ENCODE results near the gene TMEM215. TPM values are rescaled to one million over a fixed set of nuclear protein-coding genes. Genes with fewer than 3 reads are reported as not detected.
A peak's percentile ranks its signal among the peaks of the same experiment; 100 is the strongest.

The TMEM215 gene
- 0.10 TPM for polyA plus RNA-seq (2013, experiment 1 of 2)
- 0.19 TPM for polyA plus RNA-seq (2013, experiment 2 of 2)

GRCh38 chr9:32783168-32783891 lies at the start of gene TMEM215:
TSS of gene TMEM215 (plus strand) at chr9:32783540. CDS start at chr9:32784184, 644 bp downstream.
- Histone ChIP-seq H3K9ac (ENCODE audit: low read depth, low read length) (peak within 1 kb of the TSS; percentile 48), H3K27ac (ENCODE audit: low read depth, low read length) (no peak within 1 kb of the TSS), H3K9me3 (ENCODE audit: insufficient read depth, low read depth, low read length) (no peaks in the 10 kb centered on the region), H3K4me3 (ENCODE audit: low read length) (peak within 1 kb of the TSS; percentile 70), H3K27me3 (ENCODE audit: insufficient read depth, low read length) (peaks cover 90% of the 10 kb centered on the region), H3K36me3 (ENCODE audit: insufficient read depth, low read length) (no peaks in the 10 kb centered on the region), H3K4me1 (ENCODE audit: insufficient read depth, low read length) (no peaks in the 10 kb centered on the region)
- WGBS: under 1% methylated on average over 59 of the region's 59 CpGs

GRCh38 chr9:32735476-32735875 lies 47.9 kb upstream of the TMEM215 start:
- Histone ChIP-seq H3K4me3 (ENCODE audit: low read length) (no peak overlapping the region), H3K27me3 (ENCODE audit: insufficient read depth, low read length) (no peaks in the 10 kb centered on the region), H3K36me3 (ENCODE audit: insufficient read depth, low read length) (no peaks in the 10 kb centered on the region), H3K9ac (ENCODE audit: low read depth, low read length) (no peak overlapping the region), H3K27ac (ENCODE audit: low read depth, low read length) (no peak overlapping the region), H3K9me3 (ENCODE audit: insufficient read depth, low read depth, low read length) (no peaks in the 10 kb centered on the region), H3K4me1 (ENCODE audit: insufficient read depth, low read length) (no peaks in the 10 kb centered on the region)
- 96% methylated on average over 3 of the region's 3 CpGs for WGBS

- whole genome bisulfite sequencing: 91% methylated on average over 1 of the region's 1 CpG
Observed at GRCh38 chr9:32737378-32737777, 46.0 kb upstream of the TMEM215 start.

GRCh38 chr9:32738501-32739172 lies 44.7 kb upstream of the TMEM215 start:
- Histone ChIP-seq H3K9ac (ENCODE audit: low read depth, low read length) (no peak overlapping the region), H3K27me3 (ENCODE audit: insufficient read depth, low read length) (no peaks in the 10 kb centered on the region), H3K4me3 (ENCODE audit: low read length) (no peak overlapping the region), H3K9me3 (ENCODE audit: insufficient read depth, low read depth, low read length) (no peaks in the 10 kb centered on the region), H3K36me3 (ENCODE audit: insufficient read depth, low read length) (no peaks in the 10 kb centered on the region), H3K27ac (ENCODE audit: low read depth, low read length) (no peak overlapping the region), H3K4me1 (ENCODE audit: insufficient read depth, low read length) (no peaks in the 10 kb centered on the region)
- WGBS: 88% methylated on average over 4 of the region's 4 CpGs

More at GRCh38 chr9:32737378-32737777, 46.0 kb upstream of the TMEM215 start:
- Histone ChIP-seq H3K9ac (ENCODE audit: low read depth, low read length) (no peak overlapping the region), H3K9me3 (ENCODE audit: insufficient read depth, low read depth, low read length) (no peaks in the 10 kb centered on the region), H3K27ac (ENCODE audit: low read depth, low read length) (no peak overlapping the region), H3K27me3 (ENCODE audit: insufficient read depth, low read length) (no peaks in the 10 kb centered on the region), H3K36me3 (ENCODE audit: insufficient read depth, low read length) (no peaks in the 10 kb centered on the region), H3K4me1 (ENCODE audit: insufficient read depth, low read length) (no peaks in the 10 kb centered on the region), H3K4me3 (ENCODE audit: low read length) (no peak overlapping the region)

- no peak overlapping the region for H3K27ac ChIP-seq (ENCODE audit: low read depth, low read length)
- 90% methylated on average over 4 of the region's 4 CpGs for WGBS
- H3K27me3 ChIP-seq (ENCODE audit: insufficient read depth, low read length): no peaks in the 10 kb centered on the region
- H3K36me3 ChIP-seq (ENCODE audit: insufficient read depth, low read length): no peaks in the 10 kb centered on the region
- H3K9me3 ChIP-seq (ENCODE audit: insufficient read depth, low read depth, low read length): no peaks in the 10 kb centered on the region
- H3K4me1 ChIP-seq (ENCODE audit: insufficient read depth, low read length): no peaks in the 10 kb centered on the region
- no peak overlapping the region for H3K4me3 ChIP-seq (ENCODE audit: low read length)
- H3K9ac ChIP-seq (ENCODE audit: low read depth, low read length): no peak overlapping the region
Observed at GRCh38 chr9:32741706-32742105, 41.6 kb upstream of the TMEM215 start.

GRCh38 chr9:32742296-32742695 lies 41.0 kb upstream of the TMEM215 start:
- Histone ChIP-seq H3K27me3 (ENCODE audit: insufficient read depth, low read length) (no peaks in the 10 kb centered on the region), H3K27ac (ENCODE audit: low read depth, low read length) (no peak overlapping the region), H3K9ac (ENCODE audit: low read depth, low read length) (no peak overlapping the region), H3K36me3 (ENCODE audit: insufficient read depth, low read length) (no peaks in the 10 kb centered on the region), H3K9me3 (ENCODE audit: insufficient read depth, low read depth, low read length) (no peaks in the 10 kb centered on the region), H3K4me1 (ENCODE audit: insufficient read depth, low read length) (no peaks in the 10 kb centered on the region), H3K4me3 (ENCODE audit: low read length) (no peak overlapping the region)
- 88% methylated on average over 2 of the region's 2 CpGs for WGBS

- Histone ChIP-seq H3K9ac (ENCODE audit: low read depth, low read length) (no peak overlapping the region), H3K4me3 (ENCODE audit: low read length) (no peak overlapping the region), H3K27ac (ENCODE audit: low read depth, low read length) (no peak overlapping the region), H3K9me3 (ENCODE audit: insufficient read depth, low read depth, low read length) (no peaks in the 10 kb centered on the region), H3K27me3 (ENCODE audit: insufficient read depth, low read length) (no peaks in the 10 kb centered on the region), H3K4me1 (ENCODE audit: insufficient read depth, low read length) (no peaks in the 10 kb centered on the region), H3K36me3 (ENCODE audit: insufficient read depth, low read length) (no peaks in the 10 kb centered on the region)
- WGBS: 100% methylated on average over 1 of the region's 2 CpGs
Observed at GRCh38 chr9:32748013-32748412, 35.3 kb upstream of the TMEM215 start.

- no peak overlapping the region for H3K9ac ChIP-seq (ENCODE audit: low read depth, low read length)
- H3K36me3 ChIP-seq (ENCODE audit: insufficient read depth, low read length): no peaks in the 10 kb centered on the region
- 93% methylated on average over 22 of the region's 22 CpGs for WGBS
- H3K27me3 ChIP-seq (ENCODE audit: insufficient read depth, low read length): no peaks in the 10 kb centered on the region
- no peaks in the 10 kb centered on the region for H3K9me3 ChIP-seq (ENCODE audit: insufficient read depth, low read depth, low read length)
- no peak overlapping the region for H3K27ac ChIP-seq (ENCODE audit: low read depth, low read length)
- H3K4me1 ChIP-seq (ENCODE audit: insufficient read depth, low read length): no peaks in the 10 kb centered on the region
- no peak overlapping the region for H3K4me3 ChIP-seq (ENCODE audit: low read length)
Observed at GRCh38 chr9:32755730-32756129, 27.6 kb upstream of the TMEM215 start.

GRCh38 chr9:32764139-32764538 lies 19.2 kb upstream of the TMEM215 start:
- WGBS: 96% methylated on average over 5 of the region's 5 CpGs
- no peaks in the 10 kb centered on the region for H3K27me3 ChIP-seq (ENCODE audit: insufficient read depth, low read length)

GRCh38 chr9:32775283-32775682 lies 8.1 kb upstream of the TMEM215 start:
- Histone ChIP-seq H3K9me3 (ENCODE audit: insufficient read depth, low read depth, low read length) (peaks cover 15% of the 10 kb centered on the region), H3K36me3 (ENCODE audit: insufficient read depth, low read length) (no peaks in the 10 kb centered on the region), H3K27me3 (ENCODE audit: insufficient read depth, low read length) (peaks cover 9% of the 10 kb centered on the region), H3K4me1 (ENCODE audit: insufficient read depth, low read length) (no peaks in the 10 kb centered on the region), H3K4me3 (ENCODE audit: low read length) (no peak overlapping the region), H3K9ac (ENCODE audit: low read depth, low read length) (no peak overlapping the region), H3K27ac (ENCODE audit: low read depth, low read length) (no peak overlapping the region)
- WGBS: 90% methylated on average over 1 of the region's 1 CpG

More at GRCh38 chr9:32764139-32764538, 19.2 kb upstream of the TMEM215 start:
- Histone ChIP-seq H3K27ac (ENCODE audit: low read depth, low read length) (no peak overlapping the region), H3K4me1 (ENCODE audit: insufficient read depth, low read length) (no peaks in the 10 kb centered on the region), H3K9me3 (ENCODE audit: insufficient read depth, low read depth, low read length) (no peaks in the 10 kb centered on the region), H3K4me3 (ENCODE audit: low read length) (no peak overlapping the region), H3K9ac (ENCODE audit: low read depth, low read length) (no peak overlapping the region), H3K36me3 (ENCODE audit: insufficient read depth, low read length) (no peaks in the 10 kb centered on the region)

- no peaks in the 10 kb centered on the region for H3K4me1 ChIP-seq (ENCODE audit: insufficient read depth, low read length)
- peaks cover 18% of the 10 kb centered on the region for H3K27me3 ChIP-seq (ENCODE audit: insufficient read depth, low read length)
- peaks cover 15% of the 10 kb centered on the region for H3K9me3 ChIP-seq (ENCODE audit: insufficient read depth, low read depth, low read length)
- H3K4me3 ChIP-seq (ENCODE audit: low read length): no peak overlapping the region
- H3K36me3 ChIP-seq (ENCODE audit: insufficient read depth, low read length): no peaks in the 10 kb centered on the region
- H3K9ac ChIP-seq (ENCODE audit: low read depth, low read length): no peak overlapping the region
- no peak overlapping the region for H3K27ac ChIP-seq (ENCODE audit: low read depth, low read length)
- WGBS: 76% methylated on average over 3 of the region's 3 CpGs
Observed at GRCh38 chr9:32776201-32776600, 7.1 kb upstream of the TMEM215 start.

All from HUES64 (cell line).